SU-DHL-6 (cell line): ENCODE results near the gene LBX1.

Experiments used
- H2AFZ ChIP-seq: fragments of 200-600 bp; sonication (generic); 2 replicates; pipeline ENCODE4 v1.6.1; 2014; ENCODE audit warnings: low read depth, mild to moderate bottlenecking, moderate library complexity, mixed read lengths, antibody characterized with exemption, low read length; ENCODE audit not compliant: severe bottlenecking
- H3F3A ChIP-seq: fragments of 200-600 bp; shearing (Covaris generic); 2 replicates; pipeline ENCODE4 v1.6.0; 2016; ENCODE audit warnings: antibody characterized with exemption, mild to moderate bottlenecking; ENCODE audit not compliant: insufficient read depth
- H3K27ac ChIP-seq: fragments of 200-600 bp; sonication (generic); 2 replicates; pipeline ENCODE4 v1.5.1; 2016; ENCODE audit warnings: low read depth, mild to moderate bottlenecking, low read length, moderate library complexity, mixed read lengths
- H3K27me3 ChIP-seq: fragments of 200-600 bp; sonication (generic), shearing (Covaris generic); 2 replicates; pipeline ENCODE4 v1.6.0; 2014; ENCODE audit warnings: mild to moderate bottlenecking, low read length
- H3K36me3 ChIP-seq: fragments of 200-600 bp; sonication (generic); 2 replicates; pipeline ENCODE4 v1.6.1; 2014; ENCODE audit warnings: mild to moderate bottlenecking, low read length, mixed read lengths
- H3K4me2 ChIP-seq: fragments of 300-600, 200-600 bp; shearing (Covaris generic), sonication (generic); 2 replicates; pipeline ENCODE4 v1.6.0; 2014; ENCODE audit warnings: low read length, low read depth, mild to moderate bottlenecking; ENCODE audit not compliant: poor library complexity, severe bottlenecking
- H3K4me3 ChIP-seq: fragments of 200-600 bp; sonication (generic); 2 replicates; pipeline ENCODE4 v1.5.1; 2014; ENCODE audit warnings: antibody characterized with exemption, low read length, mild to moderate bottlenecking, mixed read lengths; ENCODE audit not compliant: insufficient read depth, poor library complexity, severe bottlenecking
- H3K79me2 ChIP-seq: fragments of 200-600 bp; sonication (generic); 2 replicates; pipeline ENCODE4 v1.6.1; 2014; ENCODE audit warnings: mild to moderate bottlenecking, low read length, moderate library complexity; ENCODE audit not compliant: insufficient read depth
- H3K9ac ChIP-seq: fragments of 200-600 bp; sonication (generic); 2 replicates; pipeline ENCODE4 v1.7.0; 2014; ENCODE audit warnings: mild to moderate bottlenecking, low read length
- H3K9me2 ChIP-seq: fragments of 200-600 bp; sonication (generic); replicated peaks from 2 replicates; pipeline ENCODE4 v1.6.1; 2014; ENCODE audit warnings: low read length; ENCODE audit not compliant: insufficient read depth
- H3K9me3 ChIP-seq: fragments of 200-600 bp; sonication (generic); 2 replicates; pipeline ENCODE4 v1.6.1; 2014; ENCODE audit warnings: low read length, mixed read lengths; ENCODE audit not compliant: insufficient read depth
- H4K20me1 ChIP-seq: fragments of 200-600 bp; sonication (generic); 2 replicates; pipeline ENCODE4 v1.6.1; 2014; ENCODE audit warnings: low read depth, mild to moderate bottlenecking, antibody characterized with exemption, low read length, moderate library complexity, mixed read lengths
- CTCF ChIP-seq: fragments of 200-600 bp; sonication (generic); IDR thresholded peaks from one replicate; pipeline ENCODE4 v1.5.1; 2017; ENCODE audit warnings: antibody characterized with exemption, mild to moderate bottlenecking, low read length, moderate library complexity; ENCODE audit not compliant: insufficient read depth, poor library complexity, severe bottlenecking
- EZH2phosphoT487 ChIP-seq: fragments of 200-600 bp; sonication (generic), shearing (Covaris generic); conservative IDR thresholded peaks from 2 replicates; pipeline ENCODE4 v1.6.1; 2018; ENCODE audit warnings: mild to moderate bottlenecking, antibody characterized with exemption, low read length, moderate library complexity, mixed read lengths

LBX1 gene

GRCh38 chr10:101195921-101196320, 33.3 kb downstream of the LBX1 start:
- no peak overlapping the region for H3K4me2 ChIP-seq
- no peaks in the 10 kb centered on the region for H3K9me2 ChIP-seq
- H3K27ac ChIP-seq, result no peak overlapping the region
- H3K9me3 ChIP-seq, result no peaks in the 10 kb centered on the region
- H4K20me1 ChIP-seq, result no peaks in the 10 kb centered on the region
- no peak for TF ChIP-seq CTCF
- no peak for TF ChIP-seq EZH2phosphoT487
- H3K4me3 ChIP-seq, result no peak overlapping the region
- H2AFZ ChIP-seq, result no peak overlapping the region
- H3K9ac ChIP-seq, result no peak overlapping the region
- no peaks in the 10 kb centered on the region for H3K79me2 ChIP-seq
- no peaks in the 10 kb centered on the region for H3K36me3 ChIP-seq
- 0 out of 2 replicates have a peak, but pooled peaks cover 2% of the 10 kb centered on the region for H3K27me3 ChIP-seq
- H3F3A ChIP-seq, result no peaks in the 10 kb centered on the region

GRCh38 chr10:101189461-101190401, 39.5 kb downstream of the LBX1 start:
- Histone ChIP-seq H3K9ac (no peak overlapping the region), H4K20me1 (no peaks in the 10 kb centered on the region), H3K79me2 (no peaks in the 10 kb centered on the region), H3K27me3 (no peaks in the 10 kb centered on the region), H3K4me3 (no peak overlapping the region), H3K4me2 (no peak overlapping the region), H3K9me2 (no peaks in the 10 kb centered on the region), H3K27ac (no peak overlapping the region), H3K9me3 (no peaks in the 10 kb centered on the region), H2AFZ (no peak overlapping the region), H3F3A (no peaks in the 10 kb centered on the region), H3K36me3 (no peaks in the 10 kb centered on the region)
- TF ChIP-seq CTCF (no peak), EZH2phosphoT487 (no peak)

GRCh38 chr10:101188942-101189341, 40.3 kb downstream of the LBX1 start:
- Histone ChIP-seq H4K20me1 (no peaks in the 10 kb centered on the region), H3K27me3 (no peaks in the 10 kb centered on the region), H3K79me2 (no peaks in the 10 kb centered on the region), H3K4me2 (no peak overlapping the region), H3K9me3 (no peaks in the 10 kb centered on the region), H3K27ac (no peak overlapping the region), H3K9me2 (no peaks in the 10 kb centered on the region), H3K4me3 (no peak overlapping the region), H3K36me3 (no peaks in the 10 kb centered on the region), H2AFZ (no peak overlapping the region), H3K9ac (no peak overlapping the region), H3F3A (no peaks in the 10 kb centered on the region)
- TF ChIP-seq CTCF (no peak), EZH2phosphoT487 (no peak)
